GM12891 (cell line): ENCODE results near the gene ZNF429.

Experiments
- POLR2A ChIP-seq: IDR thresholded peaks from 2 replicates; pipeline ENCODE4 v1.6.1; 2011; ENCODE audit warnings: low read depth, low read length, control low read depth
- POLR2AphosphoS5 ChIP-seq: IDR thresholded peaks from 2 replicates; pipeline ENCODE4 v1.6.1; 2011; ENCODE audit warnings: low read depth, low read length, control low read depth
- POU2F2 ChIP-seq: IDR thresholded peaks from 2 replicates; pipeline ENCODE4 v1.6.1; 2011; ENCODE audit warnings: low read depth, mild to moderate bottlenecking, control low read depth, low read length, moderate library complexity
- SPI1 ChIP-seq: IDR thresholded peaks from 2 replicates; pipeline ENCODE4 v1.6.1; 2011; ENCODE audit warnings: low read depth, low read length, control low read depth
- TAF1 ChIP-seq: IDR thresholded peaks from 2 replicates; pipeline ENCODE4 v1.6.1; 2011; ENCODE audit warnings: low read depth, low read length, control low read depth

- TF ChIP-seq SPI1 (no peak), POLR2A (peak; percentile 89), POLR2AphosphoS5 (peak; percentile 90), TAF1 (peak; percentile 83), POU2F2 (no peak)
Measured at GRCh38 chr19:21505459-21506451, at the start of gene ZNF429.
